ENCODE measurements around the gene BRD2. TPM values are rescaled to one million over a fixed set of nuclear protein-coding genes. Genes with fewer than 3 reads are reported as not detected.

The BRD2 gene
- total and polyA plus RNA-seq, 9 of the 15 experiments (the other 6 are each of a cell fraction or from before 2014, with no cell fraction given): 19.0 to 252 (median 181) TPM

DNA sequence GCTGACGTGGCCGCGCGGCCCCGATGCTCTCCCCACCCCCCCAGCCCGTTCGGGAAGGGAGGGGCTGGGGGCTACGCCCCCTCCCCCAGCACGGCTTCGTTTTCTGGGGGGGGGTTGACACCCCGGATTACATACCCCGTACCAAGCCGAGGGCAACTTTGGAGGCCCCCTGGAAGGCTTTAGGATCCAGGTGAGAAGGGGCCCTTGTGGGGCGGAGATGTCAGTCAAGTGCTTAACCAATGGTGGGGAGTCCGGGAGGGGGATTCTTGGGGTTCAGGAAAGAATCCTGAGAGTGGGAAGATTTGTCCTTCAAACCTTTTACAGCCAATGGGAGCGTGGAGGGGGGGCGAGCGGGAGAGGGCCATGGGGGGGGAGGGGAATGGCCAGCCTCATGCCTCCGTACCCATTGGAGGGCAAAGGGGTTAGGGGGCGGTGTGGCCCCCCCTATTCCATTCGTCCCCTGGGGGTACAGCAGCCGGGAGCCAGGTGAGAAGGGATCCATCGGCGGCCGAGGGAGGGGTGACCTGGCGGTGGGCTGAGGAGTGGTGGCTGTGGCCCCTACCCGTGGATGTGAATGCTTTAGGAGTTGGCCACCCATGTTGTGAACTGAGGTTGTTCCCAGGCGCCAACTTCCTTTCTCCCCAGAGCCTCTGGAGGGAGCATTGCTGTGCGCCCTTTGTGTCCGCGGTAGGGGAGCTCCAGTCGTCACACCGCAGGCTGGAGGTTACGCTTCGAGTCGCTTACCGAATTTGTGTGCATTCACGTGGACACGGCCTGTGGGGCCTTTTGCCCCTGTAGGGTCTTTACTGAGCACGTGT lies 682 bp downstream of the BRD2 start (continued):
- peak; percentile 77; the same call in 1 of the 2 replicates for TF ChIP-seq HSF4 (CRISPR knock-in tag; IDR thresholded peaks at IDR 0.05; ENCODE audit: borderline replicate concordance)
- TF ChIP-seq PRPF4 (IDR thresholded peaks at IDR 0.05; ENCODE audit: insufficient read depth, low read depth, low read length, poor library complexity, severe bottlenecking): peak; percentile 18
- peak; percentile 84 for TF ChIP-seq RBFOX2 (IDR thresholded peaks at IDR 0.05; ENCODE audit: low read depth, low read length)
- TF ChIP-seq NR4A1 (CRISPR knock-in tag; IDR thresholded peaks at IDR 0.05): peak; percentile 40; the same call in 1 of the 2 replicates
- TF ChIP-seq NR4A1 (tag; IDR thresholded peaks at IDR 0.05): peak; percentile 82
- TF ChIP-seq KLF6 (CRISPR knock-in tag; IDR thresholded peaks at IDR 0.05; ENCODE audit: borderline replicate concordance): peak; percentile 95
- peak; percentile 37; the same call in 1 of the 2 replicates for TF ChIP-seq MBD2 (IDR thresholded peaks at IDR 0.05; ENCODE audit: borderline replicate concordance, low read depth)
- no peak; the same call in 1 of the 2 replicates for TF ChIP-seq ZFX (CRISPR knock-in tag; IDR thresholded peaks at IDR 0.05)
- TF ChIP-seq, protein P1, sequence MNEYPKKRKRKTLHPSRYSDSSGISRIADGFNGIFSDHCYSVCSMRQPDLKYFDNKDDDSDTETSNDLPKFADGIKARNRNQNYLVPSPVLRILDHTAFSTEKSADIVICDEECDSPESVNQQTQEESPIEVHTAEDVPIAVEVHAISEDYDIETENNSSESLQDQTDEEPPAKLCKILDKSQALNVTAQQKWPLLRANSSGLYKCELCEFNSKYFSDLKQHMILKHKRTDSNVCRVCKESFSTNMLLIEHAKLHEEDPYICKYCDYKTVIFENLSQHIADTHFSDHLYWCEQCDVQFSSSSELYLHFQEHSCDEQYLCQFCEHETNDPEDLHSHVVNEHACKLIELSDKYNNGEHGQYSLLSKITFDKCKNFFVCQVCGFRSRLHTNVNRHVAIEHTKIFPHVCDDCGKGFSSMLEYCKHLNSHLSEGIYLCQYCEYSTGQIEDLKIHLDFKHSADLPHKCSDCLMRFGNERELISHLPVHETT (CRISPR knock-in tag; conservative IDR thresholded peaks at IDR 0.05 in 1 of 2, IDR thresholded peaks at IDR 0.05 in 1 of 2): peak in 1 of 2 experiments; percentile 63; a peak in 1 of 4 replicates
- peak; percentile 58; the same call in 1 of the 2 replicates for TF ChIP-seq KLF1 (tag; IDR thresholded peaks at IDR 0.05)
- TF ChIP-seq RNF2 (IDR thresholded peaks at IDR 0.05): peak; percentile 24; the same call in 1 of the 2 replicates
- TF ChIP-seq, protein P2, sequence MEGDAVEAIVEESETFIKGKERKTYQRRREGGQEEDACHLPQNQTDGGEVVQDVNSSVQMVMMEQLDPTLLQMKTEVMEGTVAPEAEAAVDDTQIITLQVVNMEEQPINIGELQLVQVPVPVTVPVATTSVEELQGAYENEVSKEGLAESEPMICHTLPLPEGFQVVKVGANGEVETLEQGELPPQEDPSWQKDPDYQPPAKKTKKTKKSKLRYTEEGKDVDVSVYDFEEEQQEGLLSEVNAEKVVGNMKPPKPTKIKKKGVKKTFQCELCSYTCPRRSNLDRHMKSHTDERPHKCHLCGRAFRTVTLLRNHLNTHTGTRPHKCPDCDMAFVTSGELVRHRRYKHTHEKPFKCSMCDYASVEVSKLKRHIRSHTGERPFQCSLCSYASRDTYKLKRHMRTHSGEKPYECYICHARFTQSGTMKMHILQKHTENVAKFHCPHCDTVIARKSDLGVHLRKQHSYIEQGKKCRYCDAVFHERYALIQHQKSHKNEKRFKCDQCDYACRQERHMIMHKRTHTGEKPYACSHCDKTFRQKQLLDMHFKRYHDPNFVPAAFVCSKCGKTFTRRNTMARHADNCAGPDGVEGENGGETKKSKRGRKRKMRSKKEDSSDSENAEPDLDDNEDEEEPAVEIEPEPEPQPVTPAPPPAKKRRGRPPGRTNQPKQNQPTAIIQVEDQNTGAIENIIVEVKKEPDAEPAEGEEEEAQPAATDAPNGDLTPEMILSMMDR (IDR thresholded peaks at IDR 0.05 in 2 of 3, conservative IDR thresholded peaks at IDR 0.05 in 1 of 3; ENCODE audit: insufficient read depth in 2 of 3, low read depth in 1 of 3, low read length in 3 of 3): peak; percentile 25 to 34 (median 31); a peak in 3 of 6 replicates
- TF ChIP-seq DMBX1 (CRISPR knock-in tag; IDR thresholded peaks at IDR 0.05; ENCODE audit: borderline replicate concordance): peak; percentile 40; the same call in 1 of the 2 replicates
- no peak for TF ChIP-seq ZNF76 (CRISPR knock-in tag; IDR thresholded peaks at IDR 0.05; ENCODE audit: borderline replicate concordance)
- peak; percentile 50 for TF ChIP-seq HNRNPLL (IDR thresholded peaks at IDR 0.05; ENCODE audit: low read depth, low read length, poor library complexity, severe bottlenecking)
- TF ChIP-seq HCFC1 (IDR thresholded peaks at IDR 0.05; ENCODE audit: low read depth, low read length): peak; percentile 4; the same call in 1 of the 2 replicates
- TF ChIP-seq, protein P3, sequence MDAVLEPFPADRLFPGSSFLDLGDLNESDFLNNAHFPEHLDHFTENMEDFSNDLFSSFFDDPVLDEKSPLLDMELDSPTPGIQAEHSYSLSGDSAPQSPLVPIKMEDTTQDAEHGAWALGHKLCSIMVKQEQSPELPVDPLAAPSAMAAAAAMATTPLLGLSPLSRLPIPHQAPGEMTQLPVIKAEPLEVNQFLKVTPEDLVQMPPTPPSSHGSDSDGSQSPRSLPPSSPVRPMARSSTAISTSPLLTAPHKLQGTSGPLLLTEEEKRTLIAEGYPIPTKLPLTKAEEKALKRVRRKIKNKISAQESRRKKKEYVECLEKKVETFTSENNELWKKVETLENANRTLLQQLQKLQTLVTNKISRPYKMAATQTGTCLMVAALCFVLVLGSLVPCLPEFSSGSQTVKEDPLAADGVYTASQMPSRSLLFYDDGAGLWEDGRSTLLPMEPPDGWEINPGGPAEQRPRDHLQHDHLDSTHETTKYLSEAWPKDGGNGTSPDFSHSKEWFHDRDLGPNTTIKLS (IDR thresholded peaks at IDR 0.05; ENCODE audit: borderline replicate concordance, low read depth): peak; percentile 88; the same call in 1 of the 2 replicates
- no peak; the same call in 1 of the 2 replicates for TF ChIP-seq TEAD4 (IDR thresholded peaks at IDR 0.05; ENCODE audit: low read length)
- peak; percentile 81; the same call in 1 of the 2 replicates for TF ChIP-seq TEAD4 (CRISPR knock-in tag; IDR thresholded peaks at IDR 0.05; ENCODE audit: borderline replicate concordance)
- no peak for TF ChIP-seq KDM2B (CRISPR knock-in tag; IDR thresholded peaks at IDR 0.05)
- TF ChIP-seq ZNF644 (tag; IDR thresholded peaks at IDR 0.05; ENCODE audit: low read depth): peak; percentile 5; the same call in 1 of the 2 replicates
- TF ChIP-seq HDAC3 (IDR thresholded peaks at IDR 0.05; ENCODE audit: borderline replicate concordance, partially characterized antibody): no peak

Measured in K562 (cell line).